Measurements from ENCODE around the gene HEXA. TPM values are rescaled to one million over a fixed set of nuclear protein-coding genes. Genes with fewer than 3 reads are reported as not detected.
A peak's percentile ranks its signal among the peaks of the same experiment; 100 is the strongest.

The HEXA gene
- total and polyA plus RNA-seq, 4 donors = 38.1 to 69.0 (median 52.7) TPM

DNA sequence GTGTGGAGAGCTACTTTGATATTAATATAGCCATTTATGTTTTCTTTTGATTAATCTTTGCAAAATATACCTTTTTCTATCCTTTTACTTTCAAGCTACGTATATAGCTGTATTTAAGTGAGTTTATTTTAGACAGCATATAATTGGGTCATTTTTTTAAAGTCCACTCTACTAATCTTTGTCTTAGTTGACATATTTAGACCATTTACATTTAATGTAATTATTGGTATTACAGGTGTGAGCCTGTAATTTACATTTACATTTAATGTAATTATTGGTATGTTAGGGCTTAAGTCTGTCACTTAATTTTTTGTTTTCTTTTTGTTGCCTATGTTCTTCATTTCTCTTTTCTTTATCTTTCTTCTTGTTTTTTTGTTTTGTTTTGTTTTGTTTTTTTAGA, 52.1 kb downstream of the HEXA start:
- Histone ChIP-seq H3K9ac (ENCODE audit: low read depth in 1 of 2, low read length in 2 of 2) (no peak overlapping the region), H3K36me3 (ENCODE audit: control insufficient read depth in 4 of 4, insufficient read depth in 3 of 4, low read depth in 1 of 4, low read length in 3 of 4) (peaks cover 0 to 6% (median 3%) of the 10 kb centered on the region in 4 donors), H3K27ac (ENCODE audit: low read depth in 1 of 2, low read length in 2 of 2) (no peak overlapping the region), H3K9me3 (ENCODE audit: control insufficient read depth in 4 of 4, low read length in 3 of 4) (no peaks in the 10 kb centered on the region), H3K4me3 (ENCODE audit: low read depth in 1 of 3, low read length in 3 of 3) (no peak overlapping the region), H3K27me3 (ENCODE audit: control insufficient read depth in 4 of 4, insufficient read depth in 4 of 4, low read length in 3 of 4) (no peaks in the 10 kb centered on the region), H3K4me1 (ENCODE audit: control insufficient read depth in 4 of 4, insufficient read depth in 4 of 4, low read length in 3 of 4) (peaks cover 5 to 12% (median 9%) of the 10 kb centered on the region in 4 donors)
- DNase-seq (ENCODE audit: low spot score) = no peak
- TF ChIP-seq ZBTB33 (IDR thresholded peaks at IDR 0.05) (no peak), TAF1 (conservative IDR thresholded peaks at IDR 0.05) (no peak), FOXA2 (IDR thresholded peaks at IDR 0.05) (no peak), ATF3 (IDR thresholded peaks at IDR 0.05) (no peak), HNF4G (IDR thresholded peaks at IDR 0.05) (no peak), EGR1 (IDR thresholded peaks at IDR 0.05; ENCODE audit: low read depth in 2 of 2) (no peak), FOXA1 (IDR thresholded peaks at IDR 0.05) (no peak), HNF4A (conservative IDR thresholded peaks at IDR 0.05) (no peak), GABPA (IDR thresholded peaks at IDR 0.05 in 1 of 2, conservative IDR thresholded peaks at IDR 0.05 in 1 of 2) (no peak), SP1 (IDR thresholded peaks at IDR 0.05) (no peak), YY1 (IDR thresholded peaks at IDR 0.05) (no peak)
- TF ChIP-seq, protein P1, sequence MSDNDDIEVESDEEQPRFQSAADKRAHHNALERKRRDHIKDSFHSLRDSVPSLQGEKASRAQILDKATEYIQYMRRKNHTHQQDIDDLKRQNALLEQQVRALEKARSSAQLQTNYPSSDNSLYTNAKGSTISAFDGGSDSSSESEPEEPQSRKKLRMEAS (IDR thresholded peaks at IDR 0.05) = no peak
- TF ChIP-seq, protein P2, sequence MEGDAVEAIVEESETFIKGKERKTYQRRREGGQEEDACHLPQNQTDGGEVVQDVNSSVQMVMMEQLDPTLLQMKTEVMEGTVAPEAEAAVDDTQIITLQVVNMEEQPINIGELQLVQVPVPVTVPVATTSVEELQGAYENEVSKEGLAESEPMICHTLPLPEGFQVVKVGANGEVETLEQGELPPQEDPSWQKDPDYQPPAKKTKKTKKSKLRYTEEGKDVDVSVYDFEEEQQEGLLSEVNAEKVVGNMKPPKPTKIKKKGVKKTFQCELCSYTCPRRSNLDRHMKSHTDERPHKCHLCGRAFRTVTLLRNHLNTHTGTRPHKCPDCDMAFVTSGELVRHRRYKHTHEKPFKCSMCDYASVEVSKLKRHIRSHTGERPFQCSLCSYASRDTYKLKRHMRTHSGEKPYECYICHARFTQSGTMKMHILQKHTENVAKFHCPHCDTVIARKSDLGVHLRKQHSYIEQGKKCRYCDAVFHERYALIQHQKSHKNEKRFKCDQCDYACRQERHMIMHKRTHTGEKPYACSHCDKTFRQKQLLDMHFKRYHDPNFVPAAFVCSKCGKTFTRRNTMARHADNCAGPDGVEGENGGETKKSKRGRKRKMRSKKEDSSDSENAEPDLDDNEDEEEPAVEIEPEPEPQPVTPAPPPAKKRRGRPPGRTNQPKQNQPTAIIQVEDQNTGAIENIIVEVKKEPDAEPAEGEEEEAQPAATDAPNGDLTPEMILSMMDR (IDR thresholded peaks at IDR 0.05; ENCODE audit: low read depth, low read length, missing input control) = no peak
- 100% methylated on average over 1 of the region's 1 CpG for WGBS

DNA sequence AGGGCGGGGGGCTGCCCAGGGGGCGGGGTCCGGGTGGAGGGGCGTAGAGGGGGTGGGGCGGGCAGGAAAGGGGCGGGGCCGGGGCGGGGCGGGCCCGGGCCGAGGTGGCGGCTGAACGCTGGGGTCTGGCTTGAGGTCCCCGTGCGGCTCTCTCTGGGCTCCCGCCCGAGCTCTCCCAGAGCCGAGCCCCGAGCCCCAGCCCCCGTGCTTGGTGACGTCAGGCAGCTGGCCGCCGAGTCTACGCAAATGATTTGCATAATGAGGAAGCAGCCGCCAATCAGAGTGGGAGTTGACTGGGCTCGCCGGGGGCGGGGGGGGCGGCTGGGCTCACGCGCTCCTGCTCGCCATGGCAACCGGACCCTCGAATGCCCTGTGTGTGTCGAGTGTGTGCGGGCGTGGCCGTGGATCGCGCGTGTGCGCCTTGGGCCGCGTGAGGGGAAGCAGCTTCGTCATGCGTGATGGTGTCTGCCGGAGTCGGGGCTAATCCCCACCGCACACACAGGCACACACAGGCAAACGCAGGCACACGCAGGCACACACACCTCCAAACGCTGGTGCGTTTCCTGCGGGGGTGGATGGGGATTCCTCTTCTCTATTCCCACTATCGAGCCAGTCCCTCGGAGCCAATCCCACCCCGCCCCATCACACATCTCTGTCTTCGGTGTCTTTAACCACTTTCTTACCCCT, 55.7 kb downstream of the HEXA start, which contains the start of gene CELF6:
TSS of gene CELF6 (minus strand) at position 173 of the 687 bp plus-strand sequence. CDS start 283 bp downstream, outside the sequence.
- H3K9me3 ChIP-seq (ENCODE audit: control insufficient read depth in 4 of 4, low read length in 3 of 4) = no peaks in the 10 kb centered on the region
- TF ChIP-seq SP1 (IDR thresholded peaks at IDR 0.05) = no peak
- TF ChIP-seq, protein P1 (IDR thresholded peaks at IDR 0.05) = no peak
- TF ChIP-seq REST (IDR thresholded peaks at IDR 0.05) = peak; percentile 10
- WGBS = 6% methylated on average over 58 of the region's 58 CpGs
- H3K27ac ChIP-seq (ENCODE audit: low read depth in 1 of 2, low read length in 2 of 2) = no peak within 1 kb of the TSS
- no peak within 1 kb of the TSS for H3K9ac ChIP-seq (ENCODE audit: low read depth in 1 of 2, low read length in 2 of 2)
- peaks cover 5 to 12% (median 9%) of the 10 kb centered on the region in 4 donors for H3K4me1 ChIP-seq (ENCODE audit: control insufficient read depth in 4 of 4, insufficient read depth in 4 of 4, low read length in 3 of 4)
- H3K36me3 ChIP-seq (ENCODE audit: control insufficient read depth in 4 of 4, insufficient read depth in 3 of 4, low read depth in 1 of 4, low read length in 3 of 4) = no peaks in the 10 kb centered on the region
- peak; percentile 60 for DNase-seq (ENCODE audit: low spot score)
- no peaks in the 10 kb centered on the region for H3K27me3 ChIP-seq (ENCODE audit: control insufficient read depth in 4 of 4, insufficient read depth in 4 of 4, low read length in 3 of 4)
- H3K4me3 ChIP-seq (ENCODE audit: low read depth in 1 of 3, low read length in 3 of 3) = peak within 1 kb of the TSS in 1 of 3 donors; percentile 58
